HG03175 (cell line): ENCODE results near the gene RNASEH2A.

ENCODE experiments used
- ATAC-seq: cut with Tn5 transposase; IDR thresholded peaks from one replicate; pipeline ENCODE4 v1.9.1; 2021; ENCODE audit warnings: mild to moderate bottlenecking, moderate library complexity; ENCODE audit not compliant: unreplicated experiment

The RNASEH2A gene

DNA sequence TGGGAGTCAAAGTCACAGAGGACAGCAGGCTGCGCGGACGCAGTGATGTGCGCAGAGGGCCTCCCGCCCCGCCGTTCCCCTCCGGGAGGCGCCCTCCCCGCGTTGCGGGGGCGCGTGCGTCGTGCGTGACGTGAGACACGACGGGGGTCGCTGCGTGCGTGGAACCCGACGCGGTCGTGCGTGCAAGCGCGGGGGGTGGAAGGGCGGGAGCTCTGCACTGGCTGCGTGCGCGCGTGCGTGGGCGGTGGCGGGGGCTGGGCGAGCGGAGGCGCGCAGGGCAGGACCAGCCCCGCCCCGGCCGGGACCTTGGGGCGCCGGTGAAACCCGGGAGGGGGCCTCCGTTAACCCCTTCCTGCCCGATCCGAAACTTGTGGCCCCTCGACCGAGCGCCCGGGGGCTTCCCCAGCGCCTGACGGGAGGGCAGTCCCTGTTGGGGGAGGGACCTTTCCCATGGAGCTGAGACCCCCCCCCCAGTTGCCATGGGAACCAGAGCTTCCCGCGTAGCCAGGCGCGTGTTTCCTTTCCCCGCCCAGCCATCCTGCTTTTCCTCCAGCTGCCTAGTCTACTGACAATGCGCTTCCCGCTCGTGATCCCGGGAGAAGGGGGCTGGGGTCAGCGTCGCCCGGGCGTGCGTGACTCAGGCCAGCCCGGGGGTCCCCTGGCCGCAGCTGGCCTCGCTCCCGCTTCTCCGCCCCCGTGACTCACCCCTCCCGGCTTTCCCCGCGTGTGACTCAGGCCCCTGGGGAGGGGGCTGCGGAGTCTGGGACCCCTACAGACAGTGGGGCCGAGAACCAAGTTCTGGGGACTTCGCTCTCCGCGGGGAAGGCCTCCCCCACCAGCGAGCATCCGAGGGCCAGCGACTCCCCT is 23.7 kb upstream of the RNASEH2A start:
- no peak for ATAC-seq

DNA sequence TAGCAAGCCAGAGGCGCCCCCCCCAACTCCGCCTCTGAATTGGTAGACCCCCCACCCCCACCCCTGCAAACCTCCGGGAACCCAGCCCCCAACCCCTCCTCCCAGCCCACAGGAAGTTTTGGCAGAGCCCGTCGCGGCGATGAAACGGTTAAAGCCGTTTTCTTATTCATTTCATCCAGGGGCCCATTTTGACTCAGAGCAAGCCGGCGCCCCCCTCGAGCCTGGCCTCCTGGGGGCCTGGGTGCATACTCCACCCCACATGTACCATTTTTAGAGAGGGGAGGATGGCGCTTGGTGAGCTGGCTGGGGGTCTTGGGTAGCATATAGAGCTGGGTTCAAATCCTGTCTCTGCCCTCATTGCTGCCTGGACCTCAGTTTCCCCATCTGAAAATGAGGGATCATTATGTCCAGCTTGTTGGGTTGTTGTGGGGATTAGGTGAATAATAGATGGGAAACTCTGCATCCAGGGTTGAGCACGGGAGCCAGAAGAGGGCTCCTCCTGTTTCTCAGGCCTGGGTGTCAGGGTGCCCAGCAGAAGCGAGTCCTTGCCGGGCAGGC is 23.0 kb upstream of the RNASEH2A start:
- no peak for ATAC-seq

DNA sequence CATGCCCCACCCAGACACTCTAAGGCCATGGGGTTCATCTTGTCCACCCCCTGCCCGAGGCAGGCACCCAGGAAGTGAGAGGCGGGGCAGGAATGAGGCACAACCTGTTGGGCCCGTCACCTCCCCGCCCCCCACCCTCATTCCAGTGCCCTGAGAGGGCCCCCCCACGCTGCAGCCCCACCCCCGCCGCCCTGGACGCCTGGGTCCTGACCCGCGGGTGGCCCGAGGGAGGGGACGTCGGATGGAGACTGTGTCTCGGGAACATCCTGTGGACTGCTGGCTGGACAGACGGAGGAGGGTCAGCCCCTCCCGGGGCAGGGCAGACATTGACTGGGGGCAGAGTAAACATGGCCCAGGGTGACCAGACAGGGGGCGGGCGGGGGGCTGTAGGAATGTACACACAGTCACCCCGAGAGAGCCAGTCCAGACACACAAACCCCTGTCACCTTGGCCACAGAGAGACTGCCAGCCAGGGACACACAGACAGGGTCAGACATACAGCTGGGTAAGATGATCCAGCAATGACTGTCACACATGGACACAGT is 22.5 kb upstream of the RNASEH2A start:
- no peak for ATAC-seq

DNA sequence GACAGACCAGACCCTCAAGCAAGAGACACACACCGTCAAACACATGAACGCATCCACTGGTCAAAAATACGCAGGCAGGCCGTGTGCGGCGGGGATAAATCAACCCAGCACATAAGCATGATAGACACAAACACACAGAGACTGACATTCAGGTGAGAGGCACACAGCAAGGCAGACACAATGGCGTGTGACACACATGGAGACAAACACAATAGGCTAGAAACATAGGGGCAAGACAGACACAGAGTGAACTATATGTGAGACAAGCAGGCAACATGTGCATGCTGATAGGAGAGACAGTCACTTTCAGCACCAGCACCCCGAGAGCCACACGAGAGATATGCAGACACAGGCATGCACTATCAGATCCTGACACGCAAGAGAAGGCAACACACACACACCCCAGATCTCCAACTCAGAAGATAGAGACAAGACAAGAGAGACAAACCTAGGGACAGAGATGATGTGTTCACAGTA is 22.0 kb upstream of the RNASEH2A start:
- no peak for ATAC-seq

DNA sequence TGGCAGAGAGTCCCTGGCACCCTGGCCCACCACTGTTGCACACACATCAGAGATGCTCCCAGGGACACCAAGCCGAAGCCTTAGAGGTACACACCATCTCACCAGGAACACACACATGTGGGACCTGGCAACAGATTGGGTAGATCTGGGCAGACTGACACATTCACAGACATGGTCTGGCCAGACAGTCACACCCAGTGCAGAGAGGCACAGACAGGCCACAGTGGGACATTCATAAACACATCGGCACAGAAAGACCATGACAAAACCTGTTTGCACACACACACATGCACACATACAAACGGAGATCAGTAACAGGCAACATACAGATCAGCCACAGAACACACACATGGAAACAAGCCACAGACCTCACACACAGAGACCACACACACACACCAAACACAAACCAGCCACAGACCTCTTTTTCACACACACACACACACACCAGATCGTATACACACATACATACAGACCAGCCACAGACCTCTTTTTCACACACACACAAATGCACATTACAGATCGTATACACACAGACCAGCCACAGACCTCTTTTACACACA is 21.4 kb upstream of the RNASEH2A start:
- no peak for ATAC-seq

DNA sequence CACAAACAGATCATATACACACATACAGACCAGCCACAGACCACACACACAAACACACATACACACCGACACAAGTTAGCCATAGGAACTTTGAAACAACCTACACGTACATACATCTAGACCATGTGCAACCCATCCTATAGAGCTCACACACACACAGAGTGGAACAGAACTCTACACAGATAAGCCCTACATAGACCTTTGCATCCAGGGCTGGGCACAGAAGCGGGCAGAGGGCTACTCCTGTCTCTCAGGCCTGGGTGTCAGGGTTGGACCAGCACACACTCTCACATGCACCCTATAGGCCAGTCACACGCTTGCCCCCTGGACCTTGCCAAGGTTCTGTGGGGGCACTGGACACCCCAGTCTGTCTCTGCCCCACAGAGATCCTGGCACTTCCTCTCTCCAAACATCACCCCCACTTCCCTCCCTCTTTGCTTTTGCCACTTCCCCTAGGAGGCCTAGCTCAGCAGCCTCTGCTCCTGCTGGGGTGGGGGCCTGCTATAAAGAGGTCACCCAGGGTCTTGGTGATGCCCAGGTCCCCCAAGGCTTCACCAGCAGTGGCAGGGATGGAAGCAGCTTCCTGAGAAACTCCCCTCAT is 20.9 kb upstream of the RNASEH2A start:
- no peak for ATAC-seq

DNA sequence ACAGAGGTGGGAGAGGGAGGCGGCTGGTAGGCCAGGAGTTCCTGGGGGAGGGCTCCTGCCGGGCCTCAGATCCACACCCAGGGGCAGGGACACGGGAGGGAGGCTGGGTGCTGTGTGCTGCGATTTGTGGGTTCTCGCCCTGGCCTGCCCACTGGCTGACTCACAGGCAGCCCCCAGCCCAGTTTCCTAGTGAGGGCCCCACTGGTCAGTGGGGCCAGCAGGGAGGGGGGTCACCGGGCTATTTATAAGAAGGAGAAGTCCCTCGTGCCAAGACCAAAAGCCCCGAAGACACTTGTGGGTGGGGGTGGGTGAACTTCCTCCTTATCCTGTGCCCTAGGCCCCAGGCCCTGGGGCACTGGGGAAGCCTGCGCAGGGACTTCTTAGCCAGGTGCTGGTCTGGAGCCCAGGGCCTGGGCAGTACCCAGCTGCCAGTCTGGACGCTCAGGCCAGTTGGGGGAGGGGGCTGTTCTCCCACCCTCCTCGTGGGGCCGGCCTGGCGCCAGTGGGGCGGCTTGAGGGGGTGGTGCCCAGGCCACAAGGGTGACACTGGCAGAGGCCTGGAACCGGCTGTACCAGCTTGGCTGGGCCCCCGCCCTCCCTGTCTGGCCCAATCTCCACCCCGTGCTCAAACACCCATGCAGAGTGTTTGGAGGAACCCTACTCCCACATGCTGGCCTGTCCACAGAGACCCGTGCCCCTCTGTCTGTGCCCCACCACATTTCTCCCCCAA is 20.1 kb upstream of the RNASEH2A start:
- ATAC-seq, result no peak

DNA sequence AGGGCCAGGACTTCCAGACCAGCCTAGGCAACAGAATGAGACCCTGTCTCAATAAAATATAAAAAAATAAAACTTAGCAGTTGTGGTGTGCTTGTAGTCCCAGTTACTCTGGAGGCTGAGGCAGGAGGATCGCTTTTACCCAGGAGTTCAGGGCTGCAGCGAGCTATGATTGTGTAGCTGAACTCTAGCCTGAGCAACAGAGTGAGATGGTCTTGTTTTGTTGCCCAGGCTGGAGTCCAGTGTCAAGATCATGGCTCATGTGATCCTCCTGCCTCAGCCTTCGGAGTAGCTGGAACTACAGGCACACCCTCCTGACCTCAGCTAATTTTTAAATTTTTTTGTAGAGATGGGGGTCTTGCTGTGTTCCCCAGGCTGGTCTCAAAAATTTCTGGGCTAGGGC is 19.4 kb upstream of the RNASEH2A start:
- no peak for ATAC-seq

DNA sequence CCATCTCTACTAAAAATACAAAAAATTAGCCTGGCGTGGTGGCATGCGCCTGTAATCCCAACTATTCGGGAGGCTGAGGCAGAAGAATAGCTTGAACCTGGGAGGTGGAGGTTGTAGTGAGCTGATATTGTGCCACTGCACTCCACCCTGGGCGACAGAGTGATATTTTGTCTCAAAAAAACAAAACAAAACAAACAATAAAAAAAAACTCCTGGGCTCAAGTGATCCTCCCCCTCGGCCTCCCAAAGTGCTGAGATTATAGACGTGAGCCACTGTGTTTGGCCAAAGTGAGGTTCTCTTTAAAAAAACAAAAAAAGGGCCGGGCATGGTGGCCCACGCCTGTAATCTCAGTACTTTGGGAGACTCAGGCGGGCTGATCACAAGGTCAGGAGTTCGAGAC is 18.9 kb upstream of the RNASEH2A start:
- ATAC-seq, result no peak

DNA sequence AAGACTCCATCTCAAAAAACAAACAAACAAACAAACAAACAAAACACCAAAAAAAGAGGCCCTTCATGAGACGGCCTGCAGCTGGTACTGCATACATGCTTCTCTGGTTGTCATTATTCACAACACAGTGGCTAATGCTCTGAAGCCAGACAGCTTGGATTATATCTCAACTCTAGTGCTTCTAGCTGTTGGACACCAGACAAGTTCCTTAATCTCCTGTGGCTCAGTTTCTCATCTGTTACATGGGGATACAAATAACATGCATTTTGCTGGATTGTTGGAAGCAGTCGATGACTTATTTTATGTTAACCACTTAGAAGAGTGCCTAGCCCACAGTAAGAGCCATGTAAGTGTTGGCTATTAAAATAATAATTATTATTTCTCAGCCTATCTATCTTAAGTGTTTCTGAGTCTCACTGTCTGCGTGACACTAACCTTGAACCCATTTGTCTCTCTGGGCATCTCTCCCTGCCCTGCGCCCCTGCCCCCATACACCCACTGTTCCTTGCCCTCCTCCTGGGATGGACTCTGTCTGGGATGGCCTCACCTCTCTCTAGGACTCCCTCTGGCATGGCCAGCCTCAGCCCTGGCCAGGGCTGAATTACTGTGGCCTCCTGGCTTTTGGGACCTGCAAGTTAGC is 18.2 kb upstream of the RNASEH2A start:
- no peak for ATAC-seq

DNA sequence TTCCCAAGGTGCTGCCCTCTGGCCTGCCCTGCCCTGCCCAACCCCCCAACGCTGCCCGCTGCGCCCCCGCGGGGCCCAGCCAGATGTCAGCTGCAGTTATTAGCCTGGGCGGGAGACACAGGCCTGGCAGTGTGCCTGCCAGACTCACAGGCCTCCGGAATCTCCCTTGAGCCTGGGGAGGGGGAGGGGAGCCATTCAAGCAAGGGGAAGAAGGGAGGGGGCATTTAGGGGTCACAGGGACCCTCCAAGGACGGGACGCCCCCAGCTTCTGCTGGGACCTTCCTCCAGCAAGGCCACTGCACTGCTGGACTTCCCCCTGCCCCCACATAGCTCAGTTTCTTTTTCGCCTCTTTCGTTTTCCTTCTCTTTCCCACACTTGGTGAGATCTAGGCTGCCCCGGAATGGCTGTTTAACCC is 17.7 kb upstream of the RNASEH2A start:
- no peak for ATAC-seq

DNA sequence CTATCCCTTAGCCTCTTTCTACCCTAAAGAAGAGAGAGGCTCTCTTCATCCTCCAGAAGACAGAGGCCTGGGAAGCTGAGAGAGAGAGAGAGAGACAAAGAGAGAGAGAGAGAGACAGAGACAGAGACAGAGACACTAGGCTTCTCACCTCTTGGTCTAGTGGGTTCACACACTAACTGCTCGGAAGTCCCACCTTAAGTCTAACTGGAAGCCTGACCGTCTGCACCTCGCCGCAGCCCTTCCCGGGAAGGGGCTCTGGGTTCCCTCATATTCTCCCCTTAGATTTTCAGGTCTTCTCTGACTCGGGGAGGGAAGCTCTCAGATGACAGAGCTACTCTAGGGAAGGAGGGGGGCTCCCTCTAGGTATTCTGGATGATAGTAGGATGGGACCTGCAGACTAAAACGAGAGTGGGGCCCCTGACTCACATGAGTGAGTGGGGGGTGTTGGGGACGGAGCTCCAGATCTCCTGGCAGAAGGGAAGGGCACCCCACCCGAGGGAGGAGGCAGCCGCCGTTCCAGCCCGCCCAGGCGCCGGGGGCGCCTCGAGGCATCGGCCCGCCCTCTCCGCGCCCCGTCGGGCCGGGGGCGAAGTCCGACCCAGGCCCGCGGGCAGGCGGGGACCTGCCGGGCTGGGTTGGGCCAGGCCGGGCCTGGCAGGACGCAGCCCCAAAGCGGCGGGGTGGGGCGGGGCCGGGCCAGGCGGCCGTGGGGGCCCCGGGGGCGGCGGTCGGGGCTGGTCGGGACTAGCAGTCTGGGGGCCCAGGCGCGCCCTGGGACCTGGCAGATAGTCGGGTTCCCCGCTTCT is 17.1 kb upstream of the RNASEH2A start:
- ATAC-seq, result peak; percentile 2

DNA sequence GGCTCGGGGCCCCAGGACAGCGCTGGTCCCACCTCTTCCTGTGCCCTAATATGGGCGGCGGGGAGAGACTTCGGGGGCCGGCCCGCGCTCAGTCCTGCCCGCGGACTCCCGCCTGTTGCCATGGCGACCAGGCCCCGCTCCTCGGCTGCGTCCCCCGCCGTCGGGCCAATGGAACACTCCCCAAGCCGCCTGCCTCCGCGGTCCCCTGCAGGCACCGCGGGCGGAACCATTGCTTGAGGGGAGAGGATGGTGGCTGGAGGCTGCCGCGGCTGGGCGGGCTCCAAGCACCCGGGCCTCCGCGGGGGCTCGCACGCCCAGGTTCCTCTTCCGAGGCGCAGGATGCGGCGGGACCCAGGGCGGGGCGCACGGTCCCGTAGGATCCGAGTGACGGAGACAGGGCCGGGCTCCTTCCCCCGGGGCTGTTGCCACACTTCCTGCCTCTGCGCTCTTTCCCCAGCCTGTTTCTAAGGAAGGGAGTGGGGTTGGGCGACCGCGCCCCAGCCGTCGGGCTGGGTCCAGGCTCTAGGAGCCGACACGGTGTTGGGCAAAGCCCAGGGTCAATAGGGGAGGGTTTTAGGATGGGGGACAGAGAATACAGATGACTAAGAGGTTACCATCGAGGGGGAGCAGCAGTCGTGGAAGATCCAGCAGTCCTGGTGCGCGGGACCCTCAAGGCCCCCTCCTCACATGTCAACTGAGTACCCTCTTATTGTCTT is 16.3 kb upstream of the RNASEH2A start:
- ATAC-seq, result peak; percentile 42

DNA sequence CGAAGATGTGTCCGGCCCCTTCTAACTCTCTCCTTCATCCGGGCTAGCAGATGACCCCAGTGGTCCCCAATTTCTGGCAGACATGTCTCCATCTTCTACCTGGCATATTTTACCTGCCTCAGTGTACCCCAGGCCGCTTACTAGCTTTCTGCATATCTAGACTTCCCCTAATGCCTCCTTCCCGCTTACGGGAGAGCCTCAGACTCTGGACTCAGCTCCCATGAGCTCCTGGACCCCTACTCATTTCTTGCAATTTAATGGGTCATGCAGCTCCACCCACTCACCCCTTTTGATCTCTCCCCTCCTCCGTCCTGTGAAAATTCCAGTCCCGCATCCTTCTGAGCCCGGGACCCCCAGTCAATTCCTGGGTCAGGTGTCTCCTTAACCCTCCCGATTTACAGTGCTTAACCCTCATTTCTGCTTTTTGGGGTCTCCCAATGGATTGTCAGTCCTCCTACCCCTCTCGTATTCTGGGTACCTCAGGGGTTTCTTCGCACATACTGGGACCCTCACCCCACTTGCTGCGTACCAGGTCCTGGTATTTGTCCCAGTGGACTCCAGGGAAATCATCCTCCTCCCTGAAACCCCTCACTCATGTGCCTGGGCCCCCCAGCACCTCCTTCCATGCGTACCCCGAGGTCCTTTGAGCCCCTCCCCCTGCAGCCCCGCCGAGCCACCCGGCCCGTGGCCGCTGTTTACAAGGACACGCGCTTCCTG is 15.6 kb upstream of the RNASEH2A start:
- no peak for ATAC-seq

DNA sequence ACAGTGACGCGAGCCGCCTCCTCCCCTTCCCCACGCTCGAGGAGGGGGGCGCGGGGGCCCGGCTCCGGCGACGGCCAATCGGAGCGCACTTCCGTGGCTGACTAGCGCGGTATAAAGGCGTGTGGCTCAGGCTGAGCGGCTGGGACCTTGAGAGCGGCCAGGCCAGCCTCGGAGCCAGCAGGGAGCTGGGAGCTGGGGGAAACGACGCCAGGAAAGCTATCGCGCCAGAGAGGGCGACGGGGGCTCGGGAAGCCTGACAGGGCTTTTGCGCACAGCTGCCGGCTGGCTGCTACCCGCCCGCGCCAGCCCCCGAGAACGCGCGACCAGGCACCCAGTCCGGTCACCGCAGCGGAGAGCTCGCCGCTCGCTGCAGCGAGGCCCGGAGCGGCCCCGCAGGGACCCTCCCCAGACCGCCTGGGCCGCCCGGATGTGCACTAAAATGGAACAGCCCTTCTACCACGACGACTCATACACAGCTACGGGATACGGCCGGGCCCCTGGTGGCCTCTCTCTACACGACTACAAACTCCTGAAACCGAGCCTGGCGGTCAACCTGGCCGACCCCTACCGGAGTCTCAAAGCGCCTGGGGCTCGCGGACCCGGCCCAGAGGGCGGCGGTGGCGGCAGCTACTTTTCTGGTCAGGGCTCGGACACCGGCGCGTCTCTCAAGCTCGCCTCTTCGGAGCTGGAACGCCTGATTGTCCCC is 14.9 kb upstream of the RNASEH2A start, which contains the start of gene JUNB:
Gene JUNB, plus strand, starts transcription at position 142 of the 706 bp plus-strand sequence. Its CDS starts 286 bp downstream, at position 428.
- ATAC-seq, result peak; percentile 34

DNA sequence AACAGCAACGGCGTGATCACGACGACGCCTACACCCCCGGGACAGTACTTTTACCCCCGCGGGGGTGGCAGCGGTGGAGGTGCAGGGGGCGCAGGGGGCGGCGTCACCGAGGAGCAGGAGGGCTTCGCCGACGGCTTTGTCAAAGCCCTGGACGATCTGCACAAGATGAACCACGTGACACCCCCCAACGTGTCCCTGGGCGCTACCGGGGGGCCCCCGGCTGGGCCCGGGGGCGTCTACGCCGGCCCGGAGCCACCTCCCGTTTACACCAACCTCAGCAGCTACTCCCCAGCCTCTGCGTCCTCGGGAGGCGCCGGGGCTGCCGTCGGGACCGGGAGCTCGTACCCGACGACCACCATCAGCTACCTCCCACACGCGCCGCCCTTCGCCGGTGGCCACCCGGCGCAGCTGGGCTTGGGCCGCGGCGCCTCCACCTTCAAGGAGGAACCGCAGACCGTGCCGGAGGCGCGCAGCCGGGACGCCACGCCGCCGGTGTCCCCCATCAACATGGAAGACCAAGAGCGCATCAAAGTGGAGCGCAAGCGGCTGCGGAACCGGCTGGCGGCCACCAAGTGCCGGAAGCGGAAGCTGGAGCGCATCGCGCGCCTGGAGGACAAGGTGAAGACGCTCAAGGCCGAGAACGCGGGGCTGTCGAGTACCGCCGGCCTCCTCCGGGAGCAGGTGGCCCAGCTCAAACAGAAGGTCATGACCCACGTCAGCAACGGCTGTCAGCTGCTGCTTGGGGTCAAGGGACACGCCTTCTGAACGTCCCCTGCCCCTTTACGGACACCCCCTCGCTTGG is 14.1 kb upstream of the RNASEH2A start:
- no peak for ATAC-seq

DNA sequence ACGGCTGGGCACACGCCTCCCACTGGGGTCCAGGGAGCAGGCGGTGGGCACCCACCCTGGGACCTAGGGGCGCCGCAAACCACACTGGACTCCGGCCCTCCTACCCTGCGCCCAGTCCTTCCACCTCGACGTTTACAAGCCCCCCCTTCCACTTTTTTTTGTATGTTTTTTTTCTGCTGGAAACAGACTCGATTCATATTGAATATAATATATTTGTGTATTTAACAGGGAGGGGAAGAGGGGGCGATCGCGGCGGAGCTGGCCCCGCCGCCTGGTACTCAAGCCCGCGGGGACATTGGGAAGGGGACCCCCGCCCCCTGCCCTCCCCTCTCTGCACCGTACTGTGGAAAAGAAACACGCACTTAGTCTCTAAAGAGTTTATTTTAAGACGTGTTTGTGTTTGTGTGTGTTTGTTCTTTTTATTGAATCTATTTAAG is 13.5 kb upstream of the RNASEH2A start:
- no peak for ATAC-seq
